Lower leg skin (tissue), 3 donors: ENCODE measurements around the gene SEMA6B.

Experiments
- CTCF ChIP-seq, 3 donors: fragments of 450-650 bp; IDR thresholded peaks; one replicate each; pipeline ENCODE4 v1.5.1; 2016; ENCODE audit warnings: antibody characterized with exemption in 3 of 3, mild to moderate bottlenecking in 3 of 3, moderate library complexity in 2 of 3
- POLR2A ChIP-seq, 2 donors: fragments of 450-650 bp; IDR thresholded peaks; one replicate each; pipeline ENCODE4 v1.6.1; 2016 to 2017; ENCODE audit warnings: antibody characterized with exemption in 2 of 2, mild to moderate bottlenecking in 1 of 2, moderate library complexity in 1 of 2

GRCh38 chr19:4500841-4501591 is 58.5 kb downstream of the SEMA6B start:
- TF ChIP-seq CTCF (IDR thresholded peaks at IDR 0.05): no peak
- TF ChIP-seq POLR2A (IDR thresholded peaks at IDR 0.05): no peak
